Stimulated activated CD8-positive, alpha-beta memory T cell treated with anti-CD3 and anti-CD28 coated beads, Interleukin-12 subunit alpha, Interleukin-12 subunit beta, amount 100 ng/mL, for 24 hours (primary cell): ENCODE measurements around the gene SLC36A1.
"Not testable (repeated sequence)": the region's sequence is repeated elsewhere in the genome, so short reads cannot be mapped to it uniquely, and the experiment has no call there.

ENCODE experiments used
- DNase-seq: peaks from one replicate; pipeline ENCODE4 v3.0.0-alpha.2; 2020; ENCODE audit errors: extremely low read depth

The SLC36A1 gene

GRCh38 chr5:151483647-151484046, 36.2 kb downstream of the SLC36A1 start:
- DNase-seq = no peak

GRCh38 chr5:151487544-151487943, 40.1 kb downstream of the SLC36A1 start:
- no peak for DNase-seq

GRCh38 chr5:151490627-151491026, 43.2 kb downstream of the SLC36A1 start:
- DNase-seq = no peak

GRCh38 chr5:151491062-151491461, 43.7 kb downstream of the SLC36A1 start:
- DNase-seq = no peak

DNA sequence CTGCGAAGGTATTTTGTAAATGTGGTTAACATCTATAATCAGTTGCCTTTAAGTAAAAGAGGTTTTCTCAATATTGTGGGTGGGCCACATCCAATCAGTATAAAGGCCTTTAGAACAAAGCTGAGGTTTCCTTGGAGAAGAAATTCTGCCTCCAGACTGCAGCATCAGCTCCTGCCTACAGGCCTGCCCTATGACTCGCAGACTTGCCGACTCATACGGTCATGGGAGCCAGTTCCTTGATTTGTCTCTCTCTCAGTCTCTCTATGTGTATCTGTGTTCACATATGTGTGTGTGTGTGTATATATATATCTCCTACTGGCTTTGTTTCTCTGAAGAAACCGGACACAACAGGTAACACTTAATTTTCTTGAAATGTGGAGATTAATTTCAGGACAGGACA, 45.3 kb downstream of the SLC36A1 start:
- DNase-seq = no peak

DNA sequence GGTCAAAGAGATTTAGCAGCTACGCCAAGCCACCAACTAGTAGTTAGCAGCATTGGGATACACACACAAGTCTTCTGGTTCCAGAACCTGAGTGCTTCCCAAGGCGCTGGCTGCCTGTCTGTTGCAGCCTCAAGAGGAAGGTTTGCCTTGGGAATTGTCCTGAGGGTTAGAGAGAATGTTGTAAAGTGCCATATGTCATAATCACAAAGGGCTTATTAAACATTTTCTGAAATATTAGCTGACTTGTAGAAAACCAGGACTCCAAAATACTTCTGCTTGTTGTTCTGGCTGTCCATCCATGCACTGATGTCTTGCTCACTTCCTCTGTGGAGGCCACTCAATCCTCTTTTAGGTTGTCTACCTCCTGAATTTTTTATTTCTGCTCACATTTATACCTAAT, 46.3 kb downstream of the SLC36A1 start:
- DNase-seq = no peak

GRCh38 chr5:151495320-151495719, 47.9 kb downstream of the SLC36A1 start:
- no peak for DNase-seq

GRCh38 chr5:151496041-151496484, 48.7 kb downstream of the SLC36A1 start:
- DNase-seq = no peak

DNA sequence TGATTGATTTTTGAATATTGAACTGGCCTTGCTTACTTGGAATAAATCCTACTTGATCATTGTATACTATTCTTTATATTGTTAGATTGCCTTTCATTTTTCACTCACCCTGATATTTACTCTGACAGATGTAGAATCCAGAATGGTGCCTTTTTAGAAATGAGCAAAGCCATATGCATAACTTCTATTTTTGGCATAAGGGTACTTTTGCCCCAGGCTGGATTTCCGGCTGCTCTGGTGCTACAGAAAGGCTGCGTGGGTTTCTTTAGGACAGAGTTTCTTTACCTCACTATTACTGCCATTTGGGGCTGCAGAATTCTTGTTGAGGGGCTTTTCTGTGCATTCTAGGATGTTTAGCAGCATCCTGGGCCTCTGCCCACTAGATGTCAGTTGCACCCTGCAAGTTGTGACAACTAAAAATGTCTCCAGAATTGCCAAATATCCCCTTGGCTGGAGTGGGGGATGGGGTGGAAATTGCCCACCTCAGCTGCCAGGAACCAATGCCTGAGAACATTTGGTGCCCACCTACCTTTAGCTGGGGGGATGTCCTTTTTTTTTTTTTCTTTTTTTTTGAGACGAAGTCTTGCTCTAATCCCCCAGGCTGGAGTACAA, 50.1 kb downstream of the SLC36A1 start:
- DNase-seq = no peak

- no peak for DNase-seq
These were observed 51.2 kb downstream of the SLC36A1 start for GRCh38 chr5:151498395-151499155.

DNA sequence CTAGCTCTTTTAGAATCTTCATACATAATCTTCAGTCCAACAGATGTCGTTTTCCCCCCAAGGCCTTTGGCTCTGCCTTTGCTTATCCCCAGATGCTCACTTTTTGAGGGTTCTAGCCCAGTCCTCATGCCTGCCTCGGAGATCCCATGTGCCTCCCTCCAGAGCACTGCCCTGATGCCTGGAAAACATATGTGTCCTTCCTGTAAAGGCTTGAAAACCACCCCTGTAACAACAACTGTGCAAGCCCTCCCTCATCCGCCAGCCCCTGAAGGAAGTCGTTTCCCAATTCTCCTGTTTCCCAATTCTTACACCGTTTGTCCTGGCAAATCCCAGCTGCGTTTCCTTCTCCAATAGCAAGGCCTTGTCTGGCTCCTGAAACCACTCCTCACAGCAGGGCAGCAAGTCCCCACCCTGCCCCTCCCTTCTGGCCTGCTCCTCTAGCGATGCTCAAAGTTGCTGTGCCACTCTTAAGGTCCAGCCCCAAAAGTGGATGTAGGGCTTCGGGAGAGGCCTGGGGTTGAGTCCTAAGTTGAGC, 52.2 kb downstream of the SLC36A1 start:
- no peak for DNase-seq

- no peak for DNase-seq
These were observed 56.6 kb downstream of the SLC36A1 start for GRCh38 chr5:151504006-151504405.

DNA sequence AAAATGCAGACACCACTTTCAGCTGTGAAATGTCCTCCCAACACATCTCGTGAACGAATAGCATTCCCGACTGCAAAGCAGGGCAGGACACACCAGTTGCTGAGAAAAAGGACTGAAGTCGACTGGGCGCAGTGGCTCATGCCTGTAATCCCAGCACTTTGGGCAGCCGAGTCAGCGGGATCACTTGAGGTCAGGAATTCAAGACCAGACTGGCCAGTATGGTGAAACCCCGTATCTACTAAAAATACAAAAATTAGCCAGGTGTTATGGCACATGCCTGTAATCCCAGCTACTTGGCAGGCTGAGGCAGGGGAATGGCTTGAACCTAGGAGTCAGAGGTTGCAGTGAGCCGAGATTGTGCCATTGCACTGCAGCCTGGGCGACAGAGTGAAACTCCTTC, 60.9 kb downstream of the SLC36A1 start:
- not testable (repeated sequence) for DNase-seq

GRCh38 chr5:151509231-151509630, 61.8 kb downstream of the SLC36A1 start:
- DNase-seq = no peak

- no peak for DNase-seq
These were observed 62.4 kb downstream of the SLC36A1 start for GRCh38 chr5:151509836-151510235.

DNA sequence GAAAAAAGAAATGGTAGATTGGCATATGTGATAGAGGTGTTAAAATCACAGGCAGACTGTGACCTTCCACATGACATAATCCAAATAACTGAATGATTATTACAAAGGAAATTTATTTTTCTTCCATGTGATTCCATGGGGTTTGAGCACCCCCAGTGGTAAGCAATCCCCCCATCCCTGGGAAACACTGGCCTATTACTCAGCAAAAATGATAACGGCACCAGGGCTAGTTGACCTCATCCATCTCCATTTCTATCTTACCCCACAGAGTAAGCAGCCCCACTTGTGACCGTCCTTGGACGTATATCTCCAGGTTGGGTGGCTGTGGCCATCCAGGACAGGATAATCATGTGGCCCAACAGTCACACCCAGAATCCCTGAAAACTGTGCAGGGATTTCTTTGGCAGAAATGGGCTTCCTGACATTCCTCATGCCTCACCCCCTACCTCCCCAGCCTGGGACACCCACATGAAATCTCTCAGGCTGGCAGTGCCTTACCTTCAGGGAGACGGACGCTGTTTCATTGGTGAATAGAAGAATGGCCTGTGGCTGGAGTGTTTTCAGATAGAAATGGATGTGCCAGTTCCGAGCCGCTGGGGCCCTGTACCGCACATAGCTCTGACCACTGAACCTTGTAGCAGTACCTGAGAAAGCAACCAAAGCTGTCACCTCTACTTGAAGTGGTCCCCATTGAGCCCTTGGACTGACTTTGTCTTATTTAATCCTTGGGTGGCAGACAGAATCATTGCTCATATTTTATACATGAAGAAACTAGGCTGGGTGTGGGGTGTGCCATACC, 69.9 kb downstream of the SLC36A1 start:
- DNase-seq = no peak

GRCh38 chr5:151520294-151520693, 72.9 kb downstream of the SLC36A1 start:
- DNase-seq = no peak

GRCh38 chr5:151522226-151522625, 74.8 kb downstream of the SLC36A1 start:
- DNase-seq = no peak

DNA sequence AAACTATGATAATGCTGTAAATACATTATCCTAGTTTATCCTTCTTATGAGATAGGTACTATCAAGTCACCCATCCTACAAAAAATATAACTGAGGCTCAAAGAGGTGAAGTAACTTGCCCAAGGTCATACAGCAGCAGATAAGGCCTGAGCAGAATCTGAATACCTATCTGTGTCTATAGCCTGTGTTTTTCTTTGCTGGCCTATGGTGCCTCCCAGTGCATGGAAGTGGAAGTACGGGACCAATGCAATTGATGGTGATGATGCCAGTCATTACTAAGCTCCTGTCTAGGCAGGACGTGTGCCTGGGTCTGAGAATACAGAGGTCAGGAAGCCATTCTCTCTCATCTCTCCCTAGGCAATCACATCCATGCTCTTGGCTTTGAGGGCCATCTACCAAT, 75.9 kb downstream of the SLC36A1 start:
- no peak for DNase-seq

DNA sequence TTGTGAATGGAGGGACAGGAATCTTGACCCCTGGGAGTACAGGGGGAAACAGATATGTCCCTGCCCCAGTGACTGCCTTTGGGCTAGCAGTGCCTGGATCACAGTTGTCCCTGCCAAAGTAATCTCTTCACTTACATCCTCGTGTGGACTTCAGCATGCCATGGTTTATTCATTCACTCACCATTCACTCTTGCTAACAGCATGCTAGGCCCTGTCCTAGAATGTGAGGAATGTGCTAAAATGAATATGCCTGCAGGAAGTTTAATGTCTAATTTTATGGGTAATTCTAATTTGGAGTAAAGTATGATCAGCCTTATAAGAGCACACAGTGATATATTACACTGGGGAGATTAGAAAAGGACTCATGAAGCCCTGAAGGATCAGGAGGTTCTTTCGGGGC, 80.8 kb downstream of the SLC36A1 start:
- no peak for DNase-seq

- no peak for DNase-seq
These were observed 81.6 kb downstream of the SLC36A1 start for GRCh38 chr5:151528996-151529395.

- DNase-seq = no peak
These were observed 84.2 kb downstream of the SLC36A1 start for GRCh38 chr5:151531581-151531980.
